NCI-H2196 (cell line): ENCODE measurements around the gene TUBG1.
"Not testable (repeated sequence)": the region's sequence is repeated elsewhere in the genome, so short reads cannot be mapped to it uniquely, and the experiment has no call there.

Experiments used
- DNase-seq: peaks from one replicate; lab custom pipeline; 2025; ENCODE audit not compliant: unreplicated experiment; lab: John Stamatoyannopoulos, UW

The TUBG1 gene

GRCh38 chr17:42623271-42623670 lies 13.8 kb downstream of the TUBG1 start:
- no peak for DNase-seq

- DNase-seq: peak; percentile 64
Observed at GRCh38 chr17:42623732-42624596, 14.5 kb downstream of the TUBG1 start.

GRCh38 chr17:42627032-42627764 lies 17.7 kb downstream of the TUBG1 start:
- DNase-seq: not testable (repeated sequence)

GRCh38 chr17:42629411-42630009 lies 20.0 kb downstream of the TUBG1 start:
- no peak for DNase-seq

- no peak for DNase-seq
Observed at GRCh38 chr17:42632949-42633444, 23.5 kb downstream of the TUBG1 start.

GRCh38 chr17:42639525-42640113 lies 30.1 kb downstream of the TUBG1 start:
- DNase-seq: no peak

- no peak for DNase-seq
Observed at GRCh38 chr17:42640121-42640520, 30.6 kb downstream of the TUBG1 start.

- DNase-seq: no peak
Observed at GRCh38 chr17:42642336-42642735, 32.9 kb downstream of the TUBG1 start.

- DNase-seq: no peak
Observed at GRCh38 chr17:42647778-42648177, 38.3 kb downstream of the TUBG1 start.

- DNase-seq: no peak
Observed at GRCh38 chr17:42651392-42651791, 41.9 kb downstream of the TUBG1 start.

GRCh38 chr17:42653179-42654124 lies 44.0 kb downstream of the TUBG1 start:
- no peak for DNase-seq

- DNase-seq: no peak
Observed at GRCh38 chr17:42655528-42655927, 46.0 kb downstream of the TUBG1 start.

- no peak for DNase-seq
Observed at GRCh38 chr17:42657824-42658588, 48.5 kb downstream of the TUBG1 start.

GRCh38 chr17:42659079-42659931 lies 49.8 kb downstream of the TUBG1 start, which contains the start of gene TUBG2:
TSS of gene TUBG2 (plus strand) at chr17:42659284. CDS start at chr17:42659504, 220 bp downstream.
- peak; percentile 84 for DNase-seq

- DNase-seq: not testable (repeated sequence)
Observed at GRCh38 chr17:42659932-42660274, 50.4 kb downstream of the TUBG1 start.

GRCh38 chr17:42660692-42661345 lies 51.3 kb downstream of the TUBG1 start:
- DNase-seq: no peak
